Esophagus (tissue), 2 donors: ENCODE results near the gene PDGFRA. TPM values are rescaled to one million over a fixed set of nuclear protein-coding genes. Genes with fewer than 3 reads are reported as not detected.

Source experiments
- H3K27ac ChIP-seq, 2 donors: one replicate each; pipeline ENCODE4 v1.5.1; 2013; ENCODE audit warnings: low read depth in 2 of 2, mild to moderate bottlenecking in 2 of 2, inconsistent platforms in 1 of 2, low read length in 1 of 2, moderate library complexity in 1 of 2
- H3K27me3 ChIP-seq, 2 donors: one replicate each; pipeline ENCODE4 v1.6.1; 2013; ENCODE audit warnings: low read length in 2 of 2, control low read depth in 1 of 2, mild to moderate bottlenecking in 1 of 2; ENCODE audit not compliant: insufficient read depth in 2 of 2, control insufficient read depth in 1 of 2
- H3K36me3 ChIP-seq, 2 donors: one replicate each; pipeline ENCODE4 v1.6.1; 2013; ENCODE audit warnings: low read length in 1 of 2; ENCODE audit not compliant: control insufficient read depth in 2 of 2, insufficient read depth in 2 of 2
- H3K4me1 ChIP-seq, 2 donors: one replicate each; pipeline ENCODE4 v1.6.1; 2013; ENCODE audit warnings: low read length in 1 of 2; ENCODE audit not compliant: control insufficient read depth in 2 of 2, insufficient read depth in 2 of 2
- H3K4me3 ChIP-seq, 2 donors: one replicate each; pipeline ENCODE4 v1.5.1; 2013; ENCODE audit warnings: low read length in 2 of 2, mild to moderate bottlenecking in 2 of 2, low read depth in 1 of 2, moderate library complexity in 1 of 2
- H3K9me3 ChIP-seq, 2 donors: one replicate each; pipeline ENCODE4 v1.6.1; 2013; ENCODE audit warnings: mild to moderate bottlenecking in 2 of 2, low read depth in 1 of 2, low read length in 1 of 2, moderate library complexity in 1 of 2; ENCODE audit not compliant: control insufficient read depth in 2 of 2, insufficient read depth in 1 of 2
- WGBS, 2 donors: extraction: QIAGEN DNeasy Blood & Tissue Kit; methylation state at CpG; one replicate each; pipeline ENCODE4 v1.1.7; 2013; 5-methylcytosine and 5-hydroxymethylcytosine counted together
- polyA plus RNA-seq, 2 donors: library from polyadenylated mRNA; stranded (reverse); fragments of 200-250 nt; gene quantifications; one replicate each; pipeline ENCODE4 v1.2.3, GENCODE V29; 2013
- donor health status: healthy with polysubstance abuse.
- donor health status: Bipolar disorder and iron deficiency.

Gene PDGFRA
- polyA plus RNA-seq, 2 donors = 3.9 to 7.4 TPM

DNA sequence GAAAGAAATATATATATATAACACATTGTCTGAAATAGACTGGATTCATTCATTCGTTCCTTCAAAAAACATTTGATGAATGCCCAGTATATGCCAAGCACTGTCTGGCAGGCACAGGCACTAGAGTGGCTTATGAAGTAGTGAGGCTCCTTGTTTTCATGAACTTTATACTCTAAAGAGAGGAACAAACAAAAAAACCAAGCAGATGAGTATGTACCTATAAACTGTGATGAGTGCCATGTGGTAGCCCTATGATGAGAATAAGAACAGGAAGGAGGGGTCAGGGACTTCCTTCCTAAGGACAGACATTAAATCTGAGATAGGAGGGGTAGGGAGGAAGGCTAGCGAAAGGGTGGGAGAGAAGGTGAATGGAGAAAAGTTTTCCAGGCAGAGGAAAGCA lies 19.5 kb upstream of the PDGFRA start:
- Histone ChIP-seq H3K4me3 (no peak overlapping the region), H3K27me3 (no peaks in the 10 kb centered on the region), H3K4me1 (peaks cover 0 to 5% of the 10 kb centered on the region in 2 donors), H3K9me3 (no peaks in the 10 kb centered on the region), H3K27ac (no peak overlapping the region), H3K36me3 (no peaks in the 10 kb centered on the region)
- WGBS, 2 donors = 87 to 91% methylated on average over 2 of the region's 2 CpGs

- peaks cover 0 to 5% of the 10 kb centered on the region in 2 donors for H3K4me1 ChIP-seq
- WGBS, 2 donors = 52 to 61% methylated on average over 3 of the region's 3 CpGs
- no peaks in the 10 kb centered on the region for H3K9me3 ChIP-seq
- no peak overlapping the region for H3K4me3 ChIP-seq
- no peaks in the 10 kb centered on the region for H3K27me3 ChIP-seq
- H3K36me3 ChIP-seq = no peaks in the 10 kb centered on the region
- no peak overlapping the region for H3K27ac ChIP-seq
Observed at GRCh38 chr4:54213001-54213400, 16.1 kb upstream of the PDGFRA start.

DNA sequence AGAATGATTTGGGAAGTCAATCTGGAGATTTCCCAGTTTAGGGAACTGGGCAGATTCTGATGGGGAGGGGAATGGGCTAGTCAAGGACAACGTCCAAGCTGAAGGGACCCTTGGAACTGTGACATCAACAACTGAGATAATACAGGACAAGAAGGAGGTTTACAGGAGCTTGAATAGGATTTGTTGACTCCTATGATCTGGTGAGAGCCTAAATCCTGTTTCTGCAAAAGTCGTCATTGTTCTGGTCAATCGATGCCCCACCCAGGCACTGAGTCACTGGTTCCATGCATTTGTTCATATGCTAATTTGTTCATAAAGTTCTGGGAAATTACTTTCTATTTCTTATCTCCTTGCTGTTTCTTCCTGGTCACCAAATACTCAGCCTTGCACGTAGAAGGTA lies 15.3 kb upstream of the PDGFRA start:
- H3K27ac ChIP-seq = peak overlapping the region; percentile 82 to 93
- 26 to 27% methylated on average over 4 of the region's 4 CpGs for WGBS, 2 donors
- no peaks in the 10 kb centered on the region for H3K36me3 ChIP-seq
- peaks cover 0 to 5% of the 10 kb centered on the region in 2 donors for H3K4me1 ChIP-seq
- no peaks in the 10 kb centered on the region for H3K9me3 ChIP-seq
- H3K27me3 ChIP-seq = no peaks in the 10 kb centered on the region
- no peak overlapping the region for H3K4me3 ChIP-seq

- no peaks in the 10 kb centered on the region for H3K27me3 ChIP-seq
- H3K9me3 ChIP-seq = no peaks in the 10 kb centered on the region
- peaks cover 0 to 5% of the 10 kb centered on the region in 2 donors for H3K4me1 ChIP-seq
- H3K4me3 ChIP-seq = no peak overlapping the region
- H3K27ac ChIP-seq = no peak overlapping the region
- 66 to 68% methylated on average over 4 of the region's 4 CpGs for WGBS, 2 donors
- H3K36me3 ChIP-seq = no peaks in the 10 kb centered on the region
Observed at GRCh38 chr4:54215379-54216077, 13.6 kb upstream of the PDGFRA start.

GRCh38 chr4:54217642-54218495 lies 11.2 kb upstream of the PDGFRA start:
- whole genome bisulfite sequencing, 2 donors = 2% methylated on average over 23 of the region's 23 CpGs
- Histone ChIP-seq H3K4me3 (peak overlapping the region; percentile 20 to 29), H3K27me3 (no peaks in the 10 kb centered on the region), H3K4me1 (peaks cover 0 to 5% of the 10 kb centered on the region in 2 donors), H3K27ac (peak overlapping the region in 1 of 2 donors; percentile 38), H3K36me3 (no peaks in the 10 kb centered on the region), H3K9me3 (no peaks in the 10 kb centered on the region)

- Histone ChIP-seq H3K27ac (no peak overlapping the region), H3K4me1 (no peaks in the 10 kb centered on the region), H3K27me3 (no peaks in the 10 kb centered on the region), H3K4me3 (no peak overlapping the region), H3K36me3 (no peaks in the 10 kb centered on the region), H3K9me3 (no peaks in the 10 kb centered on the region)
- WGBS, 2 donors = 84 to 89% methylated on average over 6 of the region's 6 CpGs
Observed at GRCh38 chr4:54218736-54219135, 10.4 kb upstream of the PDGFRA start.

- Histone ChIP-seq H3K36me3 (no peaks in the 10 kb centered on the region), H3K27me3 (peaks cover 0 to 2% of the 10 kb centered on the region in 2 donors), H3K4me3 (no peak overlapping the region), H3K4me1 (peaks cover 4 to 6% of the 10 kb centered on the region in 2 donors), H3K27ac (peak overlapping the region in 1 of 2 donors; percentile 27), H3K9me3 (no peaks in the 10 kb centered on the region)
- 44 to 54% methylated on average over 6 of the region's 6 CpGs for WGBS, 2 donors
Observed at GRCh38 chr4:54224996-54225597, 4.0 kb upstream of the PDGFRA start.

DNA sequence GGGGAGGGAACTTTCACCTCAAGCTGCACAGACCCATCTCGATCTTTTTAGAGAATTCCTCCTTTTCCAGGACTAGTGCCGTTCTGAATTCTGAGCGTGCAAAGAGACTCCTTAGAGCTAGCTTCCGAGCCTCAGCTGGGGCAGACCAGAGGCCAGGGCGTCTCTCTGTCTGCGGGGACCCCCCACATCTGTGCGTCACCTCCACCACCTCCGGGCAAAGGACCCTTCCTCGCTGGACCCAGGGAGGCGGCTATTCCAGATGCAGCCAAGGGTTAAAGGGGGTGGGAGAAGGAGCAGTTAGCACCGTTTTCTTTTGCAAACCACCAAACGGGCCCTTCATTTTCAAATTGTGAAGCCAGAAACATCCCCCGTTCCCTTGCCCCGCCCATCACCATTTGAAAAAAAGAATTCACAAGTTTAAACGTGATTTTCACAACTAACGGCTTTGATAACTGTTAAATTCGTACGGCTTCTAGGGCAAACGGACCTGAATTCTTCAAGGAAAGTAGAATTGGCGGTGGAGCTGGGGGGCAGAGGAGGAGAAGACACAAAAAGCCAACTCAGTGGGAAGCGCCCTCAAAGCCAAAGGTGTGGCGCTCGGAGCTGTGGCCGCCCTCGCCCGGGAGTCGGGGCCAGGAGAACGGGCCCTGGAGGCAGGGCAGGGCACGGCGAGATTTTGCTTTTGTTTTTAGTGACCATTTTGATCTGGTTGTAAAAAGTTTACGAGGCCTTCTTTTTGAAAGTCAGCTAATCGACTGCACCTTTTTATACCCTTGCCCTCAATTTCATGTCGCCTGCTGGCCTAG lies 3.3 kb upstream of the PDGFRA start:
- 15% methylated on average over 33 of the region's 33 CpGs for WGBS, 2 donors
- H3K27ac ChIP-seq = peak overlapping the region in 1 of 2 donors; percentile 75
- no peaks in the 10 kb centered on the region for H3K36me3 ChIP-seq
- H3K4me3 ChIP-seq = peak overlapping the region; percentile 26 to 61
- H3K27me3 ChIP-seq = peaks cover 0 to 7% of the 10 kb centered on the region in 2 donors
- peaks cover 4 to 6% of the 10 kb centered on the region in 2 donors for H3K4me1 ChIP-seq
- H3K9me3 ChIP-seq = no peaks in the 10 kb centered on the region
